Measurements from ENCODE around the gene PSME3.
"Not testable (repeated sequence)": the region's sequence is repeated elsewhere in the genome, so short reads cannot be mapped to it uniquely, and the experiment has no call there.

PSME3 gene

GRCh38 chr17:42850954-42851353, 17.8 kb downstream of the PSME3 start, which contains the start of gene AOC3:
Gene AOC3 (plus strand): TSS chr17:42851199. CDS start chr17:42851344, 145 bp downstream.
- Histone ChIP-seq H3K9ac (ENCODE audit: insufficient read length) (no peak within 1 kb of the TSS), H3K9me3 (ENCODE audit: low read depth, low read length) (no peaks in the 10 kb centered on the region), H3K36me3 (ENCODE audit: insufficient read depth, low read length) (no peaks in the 10 kb centered on the region), H3K4me3 (no peak within 1 kb of the TSS), H3K27ac (no peak within 1 kb of the TSS)
- no peak for DNase-seq (ENCODE audit: low read depth, low spot score)
- no peak for TF ChIP-seq EZH2 (IDR thresholded peaks at IDR 0.05)
- no peak for TF ChIP-seq POLR2AphosphoS5 (IDR thresholded peaks at IDR 0.05; ENCODE audit: borderline replicate concordance, low read depth, low read length)
- TF ChIP-seq FOXP2 (optimal IDR thresholded peaks at IDR 0.05; ENCODE audit: control extremely low read depth, extremely low read length, insufficient read depth): no peak

GRCh38 chr17:42851371-42852240, 18.4 kb downstream of the PSME3 start:
- not testable (repeated sequence) for H3K9ac ChIP-seq (ENCODE audit: insufficient read length); H3K27ac ChIP-seq; H3K9me3 ChIP-seq (ENCODE audit: low read depth, low read length); H3K4me3 ChIP-seq; H3K36me3 ChIP-seq (ENCODE audit: insufficient read depth, low read length); DNase-seq (ENCODE audit: low read depth, low spot score)

DNA sequence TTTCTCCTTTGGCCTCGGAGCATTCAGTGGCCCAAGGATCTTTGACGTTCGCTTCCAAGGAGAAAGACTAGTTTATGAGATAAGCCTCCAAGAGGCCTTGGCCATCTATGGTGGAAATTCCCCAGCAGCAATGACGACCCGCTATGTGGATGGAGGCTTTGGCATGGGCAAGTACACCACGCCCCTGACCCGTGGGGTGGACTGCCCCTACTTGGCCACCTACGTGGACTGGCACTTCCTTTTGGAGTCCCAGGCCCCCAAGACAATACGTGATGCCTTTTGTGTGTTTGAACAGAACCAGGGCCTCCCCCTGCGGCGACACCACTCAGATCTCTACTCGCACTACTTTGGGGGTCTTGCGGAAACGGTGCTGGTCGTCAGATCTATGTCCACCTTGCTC, 19.2 kb downstream of the PSME3 start:
- TF ChIP-seq FOXP2 (optimal IDR thresholded peaks at IDR 0.05; ENCODE audit: control extremely low read depth, extremely low read length, insufficient read depth) (no peak), POLR2AphosphoS5 (IDR thresholded peaks at IDR 0.05; ENCODE audit: borderline replicate concordance, low read depth, low read length) (no peak), EZH2 (IDR thresholded peaks at IDR 0.05) (no peak)
- no peak overlapping the region for H3K9ac ChIP-seq (ENCODE audit: insufficient read length)
- H3K4me3 ChIP-seq: no peak overlapping the region
- no peaks in the 10 kb centered on the region for H3K9me3 ChIP-seq (ENCODE audit: low read depth, low read length)
- no peaks in the 10 kb centered on the region for H3K36me3 ChIP-seq (ENCODE audit: insufficient read depth, low read length)
- no peak overlapping the region for H3K27ac ChIP-seq
- DNase-seq (ENCODE audit: low read depth, low spot score): no peak

- H3K9ac ChIP-seq (ENCODE audit: insufficient read length): no peak overlapping the region
- H3K27ac ChIP-seq: no peak overlapping the region
- H3K4me3 ChIP-seq: no peak overlapping the region
- TF ChIP-seq POLR2AphosphoS5 (IDR thresholded peaks at IDR 0.05; ENCODE audit: borderline replicate concordance, low read depth, low read length): no peak
- no peak for TF ChIP-seq EZH2 (IDR thresholded peaks at IDR 0.05)
- TF ChIP-seq FOXP2 (optimal IDR thresholded peaks at IDR 0.05; ENCODE audit: control extremely low read depth, extremely low read length, insufficient read depth): no peak
- H3K36me3 ChIP-seq (ENCODE audit: insufficient read depth, low read length): no peaks in the 10 kb centered on the region
- DNase-seq (ENCODE audit: low read depth, low spot score): no peak
- no peaks in the 10 kb centered on the region for H3K9me3 ChIP-seq (ENCODE audit: low read depth, low read length)
These were observed 19.8 kb downstream of the PSME3 start for GRCh38 chr17:42853004-42853403.

DNA sequence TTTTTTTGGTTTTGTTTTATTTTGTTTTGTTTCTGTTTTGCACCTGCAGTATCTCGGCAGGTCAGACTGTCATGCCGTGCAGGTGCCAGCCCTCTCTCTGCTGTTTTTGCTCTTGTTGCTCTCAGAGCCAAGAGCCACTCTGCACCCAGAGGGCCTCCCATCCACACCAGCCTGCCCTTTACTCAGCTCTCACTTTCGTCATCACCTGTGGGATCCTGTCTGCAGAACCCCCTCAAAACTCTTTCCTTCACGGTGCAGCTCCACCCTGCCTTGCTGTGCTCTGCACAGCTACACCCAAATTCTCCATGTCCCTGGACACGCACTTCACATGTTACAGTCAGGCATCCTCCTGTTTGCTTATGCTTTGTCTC, 20.4 kb downstream of the PSME3 start:
- no peak overlapping the region for H3K9ac ChIP-seq (ENCODE audit: insufficient read length)

GRCh38 chr17:42853968-42854790, 21.0 kb downstream of the PSME3 start:
- H3K9ac ChIP-seq (ENCODE audit: insufficient read length): no peak overlapping the region
- H3K36me3 ChIP-seq (ENCODE audit: insufficient read depth, low read length): no peaks in the 10 kb centered on the region
- no peak overlapping the region for H3K4me3 ChIP-seq
- DNase-seq (ENCODE audit: low read depth, low spot score): no peak
- TF ChIP-seq FOXP2 (optimal IDR thresholded peaks at IDR 0.05; ENCODE audit: control extremely low read depth, extremely low read length, insufficient read depth) (no peak), POLR2AphosphoS5 (IDR thresholded peaks at IDR 0.05; ENCODE audit: borderline replicate concordance, low read depth, low read length) (no peak), EZH2 (IDR thresholded peaks at IDR 0.05) (no peak)
- no peak overlapping the region for H3K27ac ChIP-seq
- H3K9me3 ChIP-seq (ENCODE audit: low read depth, low read length): no peaks in the 10 kb centered on the region

More for the DNA sequence above, 20.4 kb downstream of the PSME3 start:
- no peak overlapping the region for H3K27ac ChIP-seq
- no peak overlapping the region for H3K4me3 ChIP-seq
- H3K9me3 ChIP-seq (ENCODE audit: low read depth, low read length): no peaks in the 10 kb centered on the region
- DNase-seq (ENCODE audit: low read depth, low spot score): no peak
- H3K36me3 ChIP-seq (ENCODE audit: insufficient read depth, low read length): no peaks in the 10 kb centered on the region
- TF ChIP-seq FOXP2 (optimal IDR thresholded peaks at IDR 0.05; ENCODE audit: control extremely low read depth, extremely low read length, insufficient read depth): no peak
- TF ChIP-seq POLR2AphosphoS5 (IDR thresholded peaks at IDR 0.05; ENCODE audit: borderline replicate concordance, low read depth, low read length): no peak
- TF ChIP-seq EZH2 (IDR thresholded peaks at IDR 0.05): no peak

- Histone ChIP-seq H3K9me3 (ENCODE audit: low read depth, low read length) (no peaks in the 10 kb centered on the region), H3K4me3 (no peak overlapping the region), H3K9ac (ENCODE audit: insufficient read length) (no peak overlapping the region), H3K27ac (no peak overlapping the region), H3K36me3 (ENCODE audit: insufficient read depth, low read length) (no peaks in the 10 kb centered on the region)
- DNase-seq (ENCODE audit: low read depth, low spot score): no peak
- TF ChIP-seq FOXP2 (optimal IDR thresholded peaks at IDR 0.05; ENCODE audit: control extremely low read depth, extremely low read length, insufficient read depth): no peak
- TF ChIP-seq EZH2 (IDR thresholded peaks at IDR 0.05): no peak
- TF ChIP-seq POLR2AphosphoS5 (IDR thresholded peaks at IDR 0.05; ENCODE audit: borderline replicate concordance, low read depth, low read length): no peak
These were observed 21.9 kb downstream of the PSME3 start for GRCh38 chr17:42855048-42855596.

DNA sequence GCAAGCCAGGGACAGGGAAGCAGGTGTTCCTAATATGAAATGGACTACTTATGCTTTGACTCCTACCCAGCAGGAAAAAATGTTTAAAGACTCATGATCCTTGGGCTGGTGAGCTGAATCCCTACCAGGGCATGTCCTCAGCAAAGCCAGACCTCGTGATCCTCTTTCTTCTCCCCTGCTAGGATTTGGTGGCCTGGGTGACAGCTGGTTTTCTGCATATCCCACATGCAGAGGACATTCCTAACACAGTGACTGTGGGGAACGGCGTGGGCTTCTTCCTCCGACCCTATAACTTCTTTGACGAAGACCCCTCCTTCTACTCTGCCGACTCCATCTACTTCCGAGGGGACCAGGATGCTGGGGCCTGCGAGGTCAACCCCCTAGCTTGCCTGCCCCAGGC, 22.9 kb downstream of the PSME3 start:
- not testable (repeated sequence) for DNase-seq (ENCODE audit: low read depth, low spot score); H3K4me3 ChIP-seq; H3K9me3 ChIP-seq (ENCODE audit: low read depth, low read length); H3K9ac ChIP-seq (ENCODE audit: insufficient read length); H3K36me3 ChIP-seq (ENCODE audit: insufficient read depth, low read length); H3K27ac ChIP-seq

DNA sequence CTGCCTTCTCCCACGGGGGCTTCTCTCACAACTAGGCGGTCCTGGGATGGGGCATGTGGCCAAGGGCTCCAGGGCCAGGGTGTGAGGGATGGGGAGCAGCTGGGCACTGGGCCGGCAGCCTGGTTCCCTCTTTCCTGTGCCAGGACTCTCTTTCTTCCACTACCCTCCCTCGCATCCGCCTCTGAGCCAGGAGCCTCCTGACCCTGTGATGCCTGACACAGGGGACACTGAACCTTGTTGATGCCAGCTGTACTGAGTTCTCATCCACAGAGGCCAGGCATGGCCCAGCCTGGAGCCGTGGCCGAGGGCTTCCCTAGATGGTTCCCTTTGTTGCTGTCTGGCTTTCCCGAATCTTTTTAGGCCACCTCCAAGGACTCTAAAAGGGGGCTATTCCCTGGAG, 23.3 kb downstream of the PSME3 start:
- H3K9me3 ChIP-seq (ENCODE audit: low read depth, low read length); DNase-seq (ENCODE audit: low read depth, low spot score); H3K36me3 ChIP-seq (ENCODE audit: insufficient read depth, low read length); H3K9ac ChIP-seq (ENCODE audit: insufficient read length); H3K27ac ChIP-seq; H3K4me3 ChIP-seq: not testable (repeated sequence)
